Esophagus muscularis mucosa (tissue), 4 donors: ENCODE measurements around the gene QKI. TPM values are rescaled to one million over a fixed set of nuclear protein-coding genes. Genes with fewer than 3 reads are reported as not detected.

Experiments
- DNase-seq: peaks from one replicate; pipeline ENCODE4 v3.0.0-alpha.2; 2017; ENCODE audit errors: extremely low spot score
- H3K27ac ChIP-seq, 4 donors: fragments of 200-600 bp; sonication (generic); replicated peaks in 1 of 4; 1 replicate in 3 of 4; 2 replicates in 1 of 4; pipeline ENCODE4 v1.5.1; 2016 to 2019; ENCODE audit warnings: mild to moderate bottlenecking in 1 of 4
- H3K27me3 ChIP-seq, 4 donors: fragments of 200-600 bp; sonication (generic); one replicate each; pipeline versions ENCODE4 v1.5.1 to v1.6.0; 2016 to 2019
- H3K36me3 ChIP-seq, 4 donors: fragments of 200-600 bp; sonication (generic); one replicate each; pipeline ENCODE4 v1.5.1; 2016 to 2019
- H3K4me1 ChIP-seq, 4 donors: fragments of 200-600 bp; sonication (generic); one replicate each; pipeline ENCODE4 v1.5.1; 2016 to 2019
- H3K4me3 ChIP-seq, 4 donors: fragments of 200-600 bp; sonication (generic); 1 replicate in 2 of 4; 2 replicates in 2 of 4; pipeline ENCODE4 v1.5.1; 2016 to 2019; ENCODE audit warnings: mild to moderate bottlenecking in 4 of 4, moderate library complexity in 1 of 4
- H3K9me3 ChIP-seq, 4 donors: fragments of 200-600 bp; sonication (generic); 1 replicate in 3 of 4; 2 replicates in 1 of 4; pipeline ENCODE4 v1.5.1; 2016 to 2019
- CTCF ChIP-seq, 3 experiments: fragments of 200-600 bp in 2 of 3; fragments of 450-650 bp in 1 of 3; sonication (generic) in 2 of 3; IDR thresholded peaks; one replicate each; pipeline ENCODE4 v1.5.1; 2017 to 2019; ENCODE audit warnings: antibody characterized with exemption in 3 of 3, mild to moderate bottlenecking in 2 of 3, moderate library complexity in 1 of 3
- EP300 ChIP-seq: sonication (generic); formaldehyde crosslinking; IDR thresholded peaks from one replicate; pipeline ENCODE4 v1.6.1; 2017; ENCODE audit warnings: antibody characterized with exemption
- POLR2A ChIP-seq: fragments of 450-650 bp; IDR thresholded peaks from one replicate; pipeline ENCODE4 v1.6.1; 2017; ENCODE audit warnings: antibody characterized with exemption, moderate library complexity, mild to moderate bottlenecking, low read depth
- POLR2AphosphoS5 ChIP-seq, 2 donors: sonication (generic); formaldehyde crosslinking; IDR thresholded peaks; one replicate each; pipeline ENCODE4 v1.6.1; 2017; ENCODE audit warnings: antibody characterized with exemption in 2 of 2
- WGBS: methylation state at CpG from one replicate; pipeline ENCODE4 v1.1.5; 2018; 5-methylcytosine and 5-hydroxymethylcytosine counted together
- intact Hi-C: fragments of 100-400 bp; cut with DNase I; formaldehyde crosslinking; loops from one replicate; pipeline ENCODE4 v1.15.1; 2023
- total RNA-seq, 4 donors: library from RNA; depleted of rRNA; stranded (reverse); fragments of >200 nt; gene quantifications; one replicate each; pipeline versions ENCODE4 v1.1.0 to v1.2.1, GENCODE V29; 2016

QKI gene
- total RNA-seq, 4 donors from 2014 or later: 176 to 290 (median 237) TPM

- intact Hi-C loops: no loop called here
- no peak overlapping the region for H3K4me3 ChIP-seq
- H3K4me1 ChIP-seq: peaks cover 3 to 19% (median 13%) of the 10 kb centered on the region in 4 donors
- no peaks in the 10 kb centered on the region for H3K27me3 ChIP-seq
- H3K36me3 ChIP-seq: peaks cover 0 to 9% (median 0%) of the 10 kb centered on the region in 4 donors
- WGBS: 77% methylated on average over 8 of the region's 8 CpGs
- no peak for TF ChIP-seq POLR2A
- TF ChIP-seq CTCF (IDR thresholded peaks at IDR 0.05): no peak
- no peak overlapping the region for H3K27ac ChIP-seq
- H3K9me3 ChIP-seq: no peaks in the 10 kb centered on the region
- DNase-seq: no peak
Observed at GRCh38 chr6:163580311-163581030, 166.0 kb downstream of the QKI start.

DNA sequence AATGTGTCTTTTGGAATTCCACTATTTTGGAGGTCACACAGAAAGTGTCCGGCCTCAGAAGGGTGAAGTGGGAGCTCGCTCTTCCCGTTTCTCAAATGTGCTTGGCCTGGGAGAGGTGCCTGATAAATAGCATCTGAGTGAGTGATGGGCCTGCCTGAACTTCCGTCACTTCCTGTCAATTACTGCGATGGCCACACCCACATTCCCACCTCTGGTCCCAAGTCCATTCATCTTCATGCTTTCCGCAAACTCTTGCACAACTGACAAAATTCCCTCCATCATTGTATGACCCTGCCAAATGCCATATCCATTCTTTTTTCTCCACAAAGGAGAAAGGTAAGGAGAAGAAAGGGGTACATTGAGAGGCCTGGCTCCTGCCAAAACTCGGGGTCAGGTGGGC lies 169.0 kb downstream of the QKI start:
- H3K4me1 ChIP-seq: peaks cover 11 to 35% (median 26%) of the 10 kb centered on the region in 4 donors
- TF ChIP-seq CTCF (IDR thresholded peaks at IDR 0.05): no peak
- no peak for TF ChIP-seq POLR2A
- no peak for TF ChIP-seq POLR2AphosphoS5 (IDR thresholded peaks at IDR 0.05)
- TF ChIP-seq EP300: no peak
- no peak for DNase-seq
- H3K27me3 ChIP-seq: no peaks in the 10 kb centered on the region
- no peak overlapping the region for H3K27ac ChIP-seq
- no peaks in the 10 kb centered on the region for H3K36me3 ChIP-seq
- H3K9me3 ChIP-seq: no peaks in the 10 kb centered on the region
- H3K4me3 ChIP-seq: no peak overlapping the region
- intact Hi-C loops: no loop called here
- WGBS: 80% methylated on average over 7 of the region's 7 CpGs

DNA sequence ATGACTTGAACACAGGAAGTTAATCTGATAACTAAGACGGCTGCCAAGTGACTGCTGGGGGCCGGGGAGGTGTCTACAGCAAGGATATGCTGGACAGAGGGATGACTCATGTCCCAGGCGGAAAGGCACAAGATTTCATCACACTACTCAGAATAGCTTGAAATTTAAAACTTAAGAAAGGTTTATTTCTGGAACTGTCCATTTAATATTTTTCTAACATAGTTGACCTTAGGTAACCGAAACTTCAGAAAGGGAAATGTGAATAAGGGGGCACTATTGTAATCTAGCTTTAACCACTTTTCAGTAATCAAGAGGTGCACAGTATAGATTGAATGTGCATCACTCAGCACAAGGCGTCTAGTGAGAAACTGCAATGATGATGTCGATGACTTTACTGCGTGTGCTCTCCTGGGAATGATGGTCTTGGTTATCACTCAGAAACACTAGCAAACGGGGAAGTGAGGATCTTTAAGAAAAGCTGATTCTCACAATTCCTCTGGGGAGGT lies 171.5 kb downstream of the QKI start:
- Histone ChIP-seq H3K4me1 (peaks cover 11 to 25% (median 13%) of the 10 kb centered on the region in 4 donors), H3K27me3 (no peaks in the 10 kb centered on the region), H3K9me3 (no peaks in the 10 kb centered on the region), H3K36me3 (no peaks in the 10 kb centered on the region), H3K4me3 (no peak overlapping the region), H3K27ac (no peak overlapping the region)
- TF ChIP-seq EP300 (no peak), POLR2AphosphoS5 (IDR thresholded peaks at IDR 0.05) (peak in 1 of 2 donors; percentile 30)
- 46% methylated on average over 8 of the region's 8 CpGs for WGBS
- no peak for DNase-seq
- intact Hi-C loops: no loop called here

DNA sequence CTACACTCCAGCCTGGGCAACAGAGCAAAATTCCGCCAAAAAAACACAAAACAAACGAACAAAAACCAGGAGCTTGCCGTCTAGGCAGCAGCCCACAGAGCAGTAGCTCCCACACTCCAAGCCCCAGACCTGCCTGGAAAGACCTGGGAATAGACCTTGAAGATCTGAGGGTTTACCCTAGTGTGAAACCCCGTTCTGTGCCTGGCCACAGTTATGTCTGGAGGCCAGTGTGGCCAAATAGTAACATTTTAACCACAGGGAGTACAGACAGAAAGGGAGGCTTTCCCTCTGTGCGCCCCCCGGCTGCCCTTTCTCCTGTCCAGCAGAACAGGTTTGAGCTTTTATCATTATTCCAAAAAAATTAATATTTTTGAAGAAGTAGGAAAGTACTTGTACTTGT lies 172.4 kb downstream of the QKI start:
- intact Hi-C loops: no loop called here
- Histone ChIP-seq H3K4me1 (peaks cover 11 to 25% (median 13%) of the 10 kb centered on the region in 4 donors), H3K9me3 (no peaks in the 10 kb centered on the region), H3K4me3 (no peak overlapping the region), H3K27ac (no peak overlapping the region), H3K27me3 (no peaks in the 10 kb centered on the region), H3K36me3 (no peaks in the 10 kb centered on the region)
- no peak for DNase-seq
- no peak for TF ChIP-seq POLR2AphosphoS5 (IDR thresholded peaks at IDR 0.05)
- no peak for TF ChIP-seq CTCF (IDR thresholded peaks at IDR 0.05)
- TF ChIP-seq POLR2A: no peak
- no peak for TF ChIP-seq EP300
- WGBS: 79% methylated on average over 6 of the region's 6 CpGs

DNA sequence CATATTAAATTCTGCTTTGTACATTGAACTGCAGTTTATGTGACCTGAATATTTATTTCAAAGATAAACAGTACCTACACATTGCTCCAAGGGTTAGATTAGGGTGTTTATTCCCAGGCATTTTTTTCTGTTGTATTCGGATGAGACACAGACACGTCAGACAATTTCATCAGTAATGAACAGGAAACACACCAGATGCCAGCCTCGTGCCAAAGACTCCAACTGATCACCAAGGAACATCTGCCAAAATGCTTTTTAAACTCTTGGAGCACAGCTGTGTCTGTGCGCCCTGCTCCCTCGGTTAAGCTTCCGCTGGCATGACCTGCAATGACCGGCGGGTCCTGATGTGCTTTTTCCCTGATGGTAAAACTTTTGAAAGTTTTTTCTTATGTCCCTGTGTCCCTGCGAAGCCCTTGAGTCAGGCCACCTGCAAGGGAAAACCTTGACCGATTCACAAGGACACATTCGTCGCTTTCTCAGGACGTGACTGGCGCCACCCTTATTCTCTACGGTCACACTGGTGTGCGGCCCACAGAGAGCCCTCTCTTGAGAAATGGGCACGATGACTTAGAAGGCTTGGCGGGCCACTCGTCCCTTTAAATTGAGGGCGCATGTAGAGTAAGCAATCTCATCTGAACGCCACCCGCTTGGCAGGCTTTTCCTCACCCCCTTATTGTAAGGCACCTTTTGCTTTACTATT lies 173.9 kb downstream of the QKI start:
- H3K9me3 ChIP-seq: no peaks in the 10 kb centered on the region

More for the DNA sequence above, 173.9 kb downstream of the QKI start:
- H3K4me1 ChIP-seq: peaks cover 11 to 25% (median 13%) of the 10 kb centered on the region in 4 donors
- no peaks in the 10 kb centered on the region for H3K36me3 ChIP-seq
- no peak overlapping the region for H3K4me3 ChIP-seq
- TF ChIP-seq POLR2AphosphoS5 (IDR thresholded peaks at IDR 0.05): no peak
- no peak for TF ChIP-seq POLR2A
- no peak for TF ChIP-seq EP300
- 84% methylated on average over 22 of the region's 22 CpGs for WGBS
- intact Hi-C loops: no loop called here
- H3K27ac ChIP-seq: no peak overlapping the region
- no peaks in the 10 kb centered on the region for H3K27me3 ChIP-seq
- no peak for DNase-seq
